NCI-H748 treated with DMSO at 0.1 percent for 48 hours (cell line): ENCODE measurements around the gene MIPOL1.
"Not testable (repeated sequence)": the region's sequence is repeated elsewhere in the genome, so short reads cannot be mapped to it uniquely, and the experiment has no call there.

ENCODE experiments used
- DNase-seq: peaks from one replicate; lab custom pipeline; 2025; lab: John Stamatoyannopoulos, UW

The MIPOL1 gene

DNA sequence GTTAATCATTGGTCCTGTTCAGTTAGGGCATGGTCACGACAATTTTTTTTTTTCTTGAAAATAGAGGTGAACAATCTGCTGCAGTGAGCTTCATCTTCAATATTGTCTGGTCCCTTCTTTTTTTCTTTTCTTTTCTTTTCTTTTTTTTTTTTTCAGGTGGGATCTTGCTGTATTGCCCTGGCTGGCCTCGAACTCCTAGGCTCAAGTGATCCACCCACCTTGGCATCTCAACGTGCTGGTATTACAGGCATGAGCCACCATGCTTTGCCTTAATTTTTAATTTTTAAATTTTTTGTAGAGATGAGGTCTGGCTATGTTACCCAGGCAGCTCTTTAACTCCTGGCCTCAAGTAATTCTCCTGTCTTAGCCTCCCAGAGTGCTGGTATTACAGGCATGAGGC is 36.5 kb downstream of the MIPOL1 start:
- DNase-seq, result no peak

- DNase-seq, result not testable (repeated sequence)
Observed at GRCh38 chr14:37236044-37236443, 38.3 kb downstream of the MIPOL1 start.

DNA sequence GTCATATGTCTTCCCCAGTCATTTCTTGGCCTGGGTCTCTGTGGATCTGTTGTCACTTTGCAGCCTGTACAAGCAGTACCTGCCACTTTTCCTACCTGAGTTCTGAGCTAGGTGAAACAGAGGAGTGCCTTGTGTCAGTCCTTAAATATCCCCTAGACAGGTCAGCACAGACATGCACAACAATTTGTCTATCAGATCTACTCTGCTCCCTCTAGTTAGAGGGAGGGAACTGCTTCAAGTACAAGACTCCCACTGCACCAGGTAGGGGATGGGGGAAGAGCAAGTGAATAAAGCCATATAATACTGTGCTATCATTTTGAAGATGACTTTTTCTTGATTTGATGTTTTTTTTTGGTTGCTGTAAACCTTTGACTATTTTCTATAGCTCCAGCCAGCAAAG is 39.4 kb downstream of the MIPOL1 start:
- DNase-seq, result no peak

DNA sequence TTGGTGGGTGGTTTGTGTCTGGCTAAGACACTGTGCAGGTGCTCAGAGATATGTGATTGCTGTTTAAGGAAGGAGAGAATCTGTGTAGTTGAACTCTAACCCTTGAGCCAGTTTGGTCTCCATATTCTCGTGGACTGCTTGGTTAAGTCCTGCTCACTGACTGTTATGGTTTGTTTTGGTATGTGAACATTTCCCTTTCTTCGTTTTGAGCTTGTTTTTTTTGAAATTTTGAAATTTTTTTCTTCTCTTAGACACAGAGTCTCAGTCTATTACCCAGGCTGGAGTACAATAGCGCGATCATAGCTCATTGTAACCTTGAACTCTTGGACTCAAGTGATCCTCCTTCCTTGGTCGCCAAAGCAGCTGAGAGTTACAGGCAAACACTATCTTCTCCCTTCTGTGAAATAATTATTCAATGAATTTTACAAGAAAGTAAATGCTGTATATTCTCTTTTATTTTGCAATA is 40.0 kb downstream of the MIPOL1 start:
- no peak for DNase-seq

GRCh38 chr14:37241198-37241597 is 43.5 kb downstream of the MIPOL1 start:
- no peak for DNase-seq

- peak; percentile 92 for DNase-seq
Observed at GRCh38 chr14:37246427-37246829, 48.7 kb downstream of the MIPOL1 start.

DNA sequence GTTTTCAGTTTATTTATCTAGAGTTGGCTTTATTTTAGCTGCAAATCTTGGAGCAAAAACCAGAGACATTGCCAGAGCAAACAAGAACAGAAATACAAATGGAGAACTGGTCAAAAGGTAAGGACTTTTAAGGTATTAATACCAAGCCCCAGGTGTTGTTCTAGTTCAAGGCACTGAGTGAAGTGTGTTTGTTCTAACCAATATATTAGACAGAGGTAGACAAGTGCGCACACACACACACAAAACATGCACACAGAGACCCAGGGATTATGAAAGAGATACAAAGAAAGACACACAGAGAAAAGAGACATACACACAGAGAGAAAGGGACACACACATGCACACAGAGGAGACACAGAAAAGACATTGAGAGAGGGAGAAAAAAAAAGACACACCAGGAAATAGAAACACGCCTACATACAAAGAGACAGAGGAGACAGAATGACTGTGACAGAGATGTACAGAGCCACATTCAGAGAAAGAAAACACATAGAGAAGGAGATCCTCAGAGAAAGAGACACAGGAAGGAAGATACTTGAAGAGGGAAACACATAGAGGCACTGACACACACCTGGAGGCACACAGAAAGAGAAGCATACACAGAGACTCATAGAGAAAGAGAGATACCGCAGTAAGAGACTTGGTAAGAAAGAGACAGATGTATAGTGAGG is 50.2 kb downstream of the MIPOL1 start:
- DNase-seq, result peak; percentile 85

DNA sequence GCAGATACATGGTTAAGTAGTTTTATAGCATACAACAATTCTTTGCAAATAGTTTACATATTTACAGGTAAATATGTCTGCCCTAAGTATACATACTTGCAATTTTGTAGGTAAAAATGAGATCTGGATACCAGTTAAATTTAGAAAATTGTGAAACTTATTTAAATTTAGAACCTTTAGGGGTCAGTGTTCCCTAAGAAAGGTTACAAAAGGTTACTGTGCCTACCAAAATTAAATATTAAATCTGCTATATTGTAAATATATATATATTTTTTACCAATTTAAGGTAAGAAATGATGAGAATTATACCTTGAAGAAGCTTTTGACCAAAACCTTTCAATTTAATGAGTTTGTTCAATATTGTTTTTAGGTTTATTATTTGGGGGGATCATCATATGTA is 54.0 kb downstream of the MIPOL1 start:
- no peak for DNase-seq

GRCh38 chr14:37252434-37252833 is 54.7 kb downstream of the MIPOL1 start:
- DNase-seq, result no peak

DNA sequence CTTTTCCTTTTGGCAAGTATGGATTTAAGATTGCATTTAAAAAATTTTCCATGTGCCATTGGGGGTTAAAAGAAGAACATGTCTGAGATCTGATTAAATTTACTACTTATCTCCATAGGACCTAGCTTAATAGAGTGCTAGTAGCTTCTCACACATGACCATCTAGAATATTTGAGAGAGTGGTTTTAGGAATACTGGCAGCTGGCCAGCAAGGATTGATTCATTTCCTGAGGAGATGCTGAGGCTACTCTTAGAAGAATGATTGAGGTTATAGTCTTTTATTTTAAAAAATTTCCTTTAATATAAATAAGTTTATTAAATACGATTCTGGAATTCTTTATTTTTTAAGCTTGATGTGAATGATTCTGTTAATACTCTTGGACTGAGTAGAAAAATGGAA is 56.2 kb downstream of the MIPOL1 start:
- peak; percentile 42 for DNase-seq

DNA sequence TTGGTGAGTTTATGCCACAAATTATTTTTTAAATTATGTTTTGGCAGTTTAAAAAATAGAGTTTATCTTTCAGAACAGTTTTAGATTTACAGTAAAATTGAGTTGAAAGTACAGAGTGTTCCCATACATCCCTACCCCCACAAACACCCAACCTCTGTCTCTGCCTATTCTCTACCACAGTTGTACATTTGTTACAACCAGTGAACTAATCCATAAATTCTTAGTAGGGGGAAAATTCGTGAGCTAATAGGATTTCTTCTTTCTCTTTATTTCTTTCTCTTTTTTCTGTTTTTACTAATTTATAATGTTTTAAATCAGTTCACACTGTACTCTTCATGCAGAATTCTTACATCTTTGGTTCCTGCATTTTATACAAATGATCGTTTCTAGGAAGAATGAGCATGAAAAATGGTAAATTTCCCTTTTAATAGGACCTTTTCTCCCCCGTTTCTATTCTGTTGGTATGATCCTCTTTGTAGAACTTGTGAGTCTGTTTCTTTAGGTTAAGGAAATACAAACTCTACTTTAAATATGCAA is 56.7 kb downstream of the MIPOL1 start:
- DNase-seq, result no peak

- DNase-seq, result peak; percentile 83
Observed at GRCh38 chr14:37257501-37258070, 59.8 kb downstream of the MIPOL1 start.

GRCh38 chr14:37262649-37263048 is 64.9 kb downstream of the MIPOL1 start:
- DNase-seq, result peak; percentile 83

- no peak for DNase-seq
Observed at GRCh38 chr14:37263656-37264236, 66.0 kb downstream of the MIPOL1 start.

- DNase-seq, result no peak
Observed at GRCh38 chr14:37268788-37269187, 71.1 kb downstream of the MIPOL1 start.

DNA sequence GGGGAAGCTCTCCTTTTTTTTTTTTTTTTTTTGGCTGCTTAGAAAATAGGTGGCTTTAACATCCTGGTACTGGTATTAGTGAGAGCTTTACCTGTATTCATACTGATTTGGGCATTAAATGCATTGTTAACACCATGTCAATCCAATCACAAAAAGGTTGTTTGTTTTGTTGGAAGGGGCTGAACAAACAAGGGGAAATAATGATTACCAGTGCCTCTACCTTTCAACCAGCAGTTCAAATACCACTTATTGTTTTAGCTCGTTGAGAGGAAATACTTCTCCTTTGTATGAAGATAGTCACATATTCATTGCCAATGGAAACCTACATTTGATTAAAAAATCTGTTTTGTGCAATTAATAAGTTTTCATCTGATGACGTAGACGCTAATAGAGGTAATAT is 72.9 kb downstream of the MIPOL1 start:
- peak; percentile 88 for DNase-seq

DNA sequence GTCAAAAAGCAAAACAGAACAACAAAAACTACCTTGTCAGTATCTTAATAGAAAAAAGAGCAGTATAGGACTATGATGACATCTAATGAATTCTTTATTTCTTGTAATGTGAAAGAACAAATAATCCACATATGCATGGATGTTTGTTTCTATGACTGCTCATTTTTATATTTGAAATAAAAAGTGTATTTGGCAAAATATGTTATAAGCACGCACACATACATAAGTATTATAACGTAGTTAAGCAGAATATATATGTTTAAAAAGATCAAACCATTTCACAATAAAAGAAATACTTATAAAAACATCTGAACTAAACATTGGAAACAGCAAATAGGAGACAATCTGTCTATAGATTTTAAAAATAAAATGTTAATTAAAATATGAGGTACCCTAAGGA is 74.8 kb downstream of the MIPOL1 start:
- DNase-seq, result no peak

GRCh38 chr14:37274652-37275051 is 76.9 kb downstream of the MIPOL1 start:
- no peak for DNase-seq

GRCh38 chr14:37275963-37276362 is 78.2 kb downstream of the MIPOL1 start:
- no peak for DNase-seq

DNA sequence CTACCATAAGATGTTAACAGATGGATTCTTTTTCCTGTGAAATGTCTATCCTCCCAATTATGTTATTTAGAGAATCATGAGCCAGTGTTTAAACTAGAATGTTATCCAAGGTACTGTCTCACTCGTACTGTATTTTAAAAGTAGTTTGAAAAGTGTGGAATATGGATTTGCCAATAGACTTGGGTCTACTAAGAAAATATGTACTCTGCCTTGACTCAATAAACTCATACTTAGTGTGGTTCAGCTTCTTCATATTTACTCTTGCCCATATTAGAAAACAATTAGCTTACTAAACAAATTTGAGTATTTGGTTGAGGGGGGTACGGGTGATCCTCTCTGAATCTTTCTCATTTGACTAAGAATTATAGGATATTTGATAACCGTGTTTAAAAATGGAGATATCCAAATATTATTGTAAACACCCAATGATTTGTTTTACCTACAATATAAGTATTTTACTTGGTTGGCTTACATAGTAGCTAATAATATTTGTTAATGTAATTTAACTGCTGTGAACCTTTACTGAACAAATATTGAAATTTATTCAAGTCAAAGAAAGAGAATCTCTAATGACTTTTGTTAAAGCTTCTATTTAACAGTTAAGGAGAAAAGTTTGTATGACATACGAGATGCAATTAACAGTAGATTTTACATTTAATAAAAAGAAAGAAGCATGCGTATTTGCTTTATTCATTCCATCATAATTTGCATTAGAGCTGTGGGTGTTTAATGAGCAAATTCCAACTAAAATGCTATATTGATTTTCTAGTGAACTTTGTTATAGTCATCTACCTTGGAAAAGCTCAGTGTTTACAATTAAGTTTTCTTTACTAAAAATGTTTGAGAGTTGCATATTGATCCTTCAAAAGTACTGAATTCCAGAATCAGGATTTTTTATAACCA is 81.2 kb downstream of the MIPOL1 start:
- DNase-seq, result no peak

GRCh38 chr14:37279818-37280217 is 82.1 kb downstream of the MIPOL1 start:
- DNase-seq, result no peak

DNA sequence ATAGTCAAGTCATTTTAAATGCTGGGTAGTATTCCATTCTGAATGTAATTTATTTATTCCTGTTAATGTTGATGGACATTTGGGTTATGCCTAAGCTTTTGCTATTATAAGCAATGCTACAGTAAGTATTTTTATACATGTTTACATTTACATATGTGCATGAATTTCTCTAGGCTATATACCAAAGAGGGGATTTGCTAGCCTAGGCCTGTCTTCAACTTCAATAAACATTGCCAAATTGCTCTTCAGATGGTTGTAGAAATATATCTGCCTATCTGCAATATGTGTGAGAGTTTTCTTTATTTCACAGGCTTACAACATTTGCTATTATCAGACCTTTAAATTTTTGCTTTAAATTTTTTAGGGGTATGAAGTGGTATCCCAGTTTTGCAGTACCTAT is 87.0 kb downstream of the MIPOL1 start:
- DNase-seq, result no peak
